Right atrium auricular region (tissue), 2 donors: Measurements from ENCODE around the gene DENND6A. TPM values are rescaled to one million over a fixed set of nuclear protein-coding genes. Genes with fewer than 3 reads are reported as not detected.
"Not testable (repeated sequence)": the region's sequence is repeated elsewhere in the genome, so short reads cannot be mapped to it uniquely, and the experiment has no call there.

Source experiments
- DNase-seq: peaks from one replicate; pipeline ENCODE4 v3.0.0-alpha.2; 2019; ENCODE audit warnings: low spot score
- H3K27ac ChIP-seq, 2 donors: fragments of 200-600 bp; sonication (generic); 1 replicate in 1 of 2; 2 replicates in 1 of 2; pipeline ENCODE4 v1.5.1; 2016 to 2019
- H3K27me3 ChIP-seq, 2 donors: fragments of 200-600 bp; sonication (generic); one replicate each; pipeline versions ENCODE4 v1.5.1 to v1.6.0; 2017 to 2019
- H3K36me3 ChIP-seq: fragments of 200-600 bp; sonication (generic); one replicate; pipeline ENCODE4 v1.5.1; 2016
- H3K4me1 ChIP-seq, 2 donors: fragments of 200-600 bp; sonication (generic); one replicate each; pipeline versions ENCODE4 v1.5.1 to v1.6.0; 2017 to 2019
- H3K4me3 ChIP-seq, 2 donors: fragments of 200-600 bp; sonication (generic); 1 replicate in 1 of 2; 2 replicates in 1 of 2; pipeline ENCODE4 v1.5.1; 2017 to 2019; ENCODE audit warnings: mild to moderate bottlenecking in 1 of 2, moderate library complexity in 1 of 2
- H3K9me3 ChIP-seq, 2 donors: fragments of 200-600 bp; sonication (generic); one replicate each; pipeline ENCODE4 v1.5.1; 2019
- total RNA-seq, 2 donors: library from RNA; depleted of rRNA; stranded (reverse); fragments of >200 nt; gene quantifications; one replicate each; pipeline ENCODE4 v1.1.0, GENCODE V29; 2016
- TF ChIP-seq, protein P1 (sequence below), 2 donors: fragments of 200-600 bp; sonication (generic); IDR thresholded peaks; one replicate each; pipeline ENCODE4 v1.5.1; 2019; ENCODE audit warnings: antibody characterized with exemption in 2 of 2

Gene DENND6A
- total RNA-seq, 2 donors from 2014 or later: 12.7 to 13.3 TPM

DNA sequence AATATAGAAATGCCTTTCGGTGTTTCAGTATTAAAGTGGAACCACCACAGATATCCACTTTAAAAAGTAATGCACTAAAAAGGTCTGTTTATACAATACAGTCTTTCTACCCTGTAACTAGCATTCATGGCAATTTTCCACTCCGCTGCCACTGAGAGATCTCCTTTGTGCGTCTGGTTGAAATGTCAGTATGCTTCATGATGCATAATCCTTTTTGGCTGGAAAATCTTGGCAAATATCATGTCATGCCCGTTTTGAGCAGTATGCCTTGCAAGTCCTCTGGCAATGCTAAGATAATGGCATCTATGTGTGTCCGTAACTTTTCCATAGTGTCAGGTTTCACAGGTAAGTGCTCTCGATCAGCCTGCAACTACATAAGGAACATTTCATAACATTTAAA, 64.9 kb downstream of the DENND6A start:
- no peaks in the 10 kb centered on the region for H3K9me3 ChIP-seq
- no peak overlapping the region for H3K4me3 ChIP-seq
- peaks cover 55% of the 10 kb centered on the region for H3K36me3 ChIP-seq
- TF ChIP-seq, protein P1, sequence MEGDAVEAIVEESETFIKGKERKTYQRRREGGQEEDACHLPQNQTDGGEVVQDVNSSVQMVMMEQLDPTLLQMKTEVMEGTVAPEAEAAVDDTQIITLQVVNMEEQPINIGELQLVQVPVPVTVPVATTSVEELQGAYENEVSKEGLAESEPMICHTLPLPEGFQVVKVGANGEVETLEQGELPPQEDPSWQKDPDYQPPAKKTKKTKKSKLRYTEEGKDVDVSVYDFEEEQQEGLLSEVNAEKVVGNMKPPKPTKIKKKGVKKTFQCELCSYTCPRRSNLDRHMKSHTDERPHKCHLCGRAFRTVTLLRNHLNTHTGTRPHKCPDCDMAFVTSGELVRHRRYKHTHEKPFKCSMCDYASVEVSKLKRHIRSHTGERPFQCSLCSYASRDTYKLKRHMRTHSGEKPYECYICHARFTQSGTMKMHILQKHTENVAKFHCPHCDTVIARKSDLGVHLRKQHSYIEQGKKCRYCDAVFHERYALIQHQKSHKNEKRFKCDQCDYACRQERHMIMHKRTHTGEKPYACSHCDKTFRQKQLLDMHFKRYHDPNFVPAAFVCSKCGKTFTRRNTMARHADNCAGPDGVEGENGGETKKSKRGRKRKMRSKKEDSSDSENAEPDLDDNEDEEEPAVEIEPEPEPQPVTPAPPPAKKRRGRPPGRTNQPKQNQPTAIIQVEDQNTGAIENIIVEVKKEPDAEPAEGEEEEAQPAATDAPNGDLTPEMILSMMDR (IDR thresholded peaks at IDR 0.05): no peak
- H3K4me1 ChIP-seq: no peaks in the 10 kb centered on the region
- no peak for DNase-seq
- H3K27ac ChIP-seq: no peak overlapping the region
- no peaks in the 10 kb centered on the region for H3K27me3 ChIP-seq

DNA sequence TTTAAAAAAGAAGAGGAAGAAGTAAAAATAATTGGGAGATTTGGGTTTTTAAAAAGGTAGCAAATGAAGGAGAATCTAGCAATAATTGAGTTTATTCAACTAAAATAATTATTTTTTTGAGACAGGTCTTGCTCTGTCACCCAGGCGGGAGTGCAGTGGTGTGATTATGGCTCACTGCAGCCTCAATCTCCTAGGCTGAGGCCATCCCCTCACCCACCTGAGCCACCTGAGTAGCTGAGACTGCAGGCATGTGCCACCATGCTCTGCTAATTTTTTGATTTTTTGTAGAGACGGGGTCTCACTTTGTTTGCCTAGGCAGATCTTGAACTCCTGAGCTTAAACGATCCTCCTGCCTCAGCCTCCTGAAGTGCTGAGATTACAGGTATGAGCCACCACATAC, 68.1 kb downstream of the DENND6A start:
- Histone ChIP-seq H3K4me3 (no peak overlapping the region), H3K36me3 (peaks cover 34% of the 10 kb centered on the region), H3K27ac (no peak overlapping the region), H3K27me3 (no peaks in the 10 kb centered on the region), H3K9me3 (no peaks in the 10 kb centered on the region), H3K4me1 (no peaks in the 10 kb centered on the region)
- no peak for DNase-seq
- TF ChIP-seq, protein P1 (IDR thresholded peaks at IDR 0.05): no peak

DNA sequence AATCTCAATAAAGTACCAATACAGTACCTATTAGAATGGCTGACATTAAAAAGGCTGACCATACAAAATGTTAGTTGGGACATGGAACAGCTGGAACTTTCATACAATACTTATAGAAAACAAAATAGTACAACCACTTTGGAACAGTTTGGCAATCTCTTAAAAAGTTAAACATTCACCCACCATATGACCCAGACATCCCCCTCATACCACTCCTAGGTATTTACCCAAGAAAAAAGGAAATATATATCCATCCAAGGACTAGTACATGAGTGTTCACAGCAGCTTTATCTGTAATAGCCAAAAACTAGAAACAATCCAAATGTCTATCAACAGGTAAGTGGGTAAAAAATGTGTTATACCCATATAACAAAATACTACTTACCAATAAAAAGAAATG, 70.5 kb downstream of the DENND6A start:
- Histone ChIP-seq H3K4me3 (no peak overlapping the region), H3K4me1 (no peaks in the 10 kb centered on the region), H3K27ac (no peak overlapping the region), H3K9me3 (no peaks in the 10 kb centered on the region), H3K27me3 (no peaks in the 10 kb centered on the region), H3K36me3 (peaks cover 23% of the 10 kb centered on the region)
- TF ChIP-seq, protein P1 (IDR thresholded peaks at IDR 0.05): no peak
- DNase-seq: no peak

DNA sequence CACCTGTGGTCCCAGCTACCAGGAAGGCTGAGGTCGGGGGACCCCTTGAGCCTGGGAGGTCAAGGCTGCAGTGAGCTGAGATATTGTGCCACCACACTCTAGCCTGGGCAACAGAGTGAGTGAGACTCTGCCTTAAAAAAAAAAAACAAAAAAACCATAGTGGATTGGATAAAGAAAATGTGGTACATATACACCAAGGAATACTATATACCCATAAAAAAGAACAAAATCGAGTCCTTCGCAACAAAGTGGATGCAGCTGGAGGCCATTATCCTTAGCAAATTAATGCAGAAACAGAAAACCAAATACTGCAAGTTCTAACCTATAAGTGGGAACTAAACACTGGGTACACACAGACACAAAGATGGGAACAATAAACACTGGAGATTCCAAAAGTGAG, 75.1 kb downstream of the DENND6A start:
- no peak for DNase-seq
- H3K4me3 ChIP-seq: no peak overlapping the region
- H3K4me1 ChIP-seq: no peaks in the 10 kb centered on the region
- no peaks in the 10 kb centered on the region for H3K36me3 ChIP-seq
- H3K27me3 ChIP-seq: no peaks in the 10 kb centered on the region
- H3K9me3 ChIP-seq: no peaks in the 10 kb centered on the region
- TF ChIP-seq, protein P1 (IDR thresholded peaks at IDR 0.05): no peak
- no peak overlapping the region for H3K27ac ChIP-seq

DNA sequence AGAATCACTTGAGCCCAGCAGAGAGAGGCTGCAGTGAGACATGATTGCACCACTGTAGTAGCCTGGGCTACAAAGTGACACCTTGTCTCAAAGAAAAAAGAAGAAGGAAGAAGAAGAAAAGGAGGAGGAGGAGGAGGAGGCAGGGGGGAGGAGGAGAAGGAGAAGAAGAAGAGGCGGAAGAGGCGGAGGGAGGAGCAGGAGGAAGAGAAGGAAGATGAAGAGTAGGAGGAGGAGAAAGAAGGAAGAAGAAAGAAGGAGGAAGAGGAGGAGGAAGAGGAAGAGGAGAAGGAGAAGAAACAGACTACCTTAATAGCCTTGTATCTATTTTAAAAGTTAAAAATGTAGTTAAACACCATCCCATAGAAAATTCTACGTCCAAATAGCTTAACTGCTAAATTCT, 76.6 kb downstream of the DENND6A start:
- Histone ChIP-seq H3K4me3 (no peak overlapping the region), H3K36me3 (no peaks in the 10 kb centered on the region), H3K4me1 (no peaks in the 10 kb centered on the region), H3K27me3 (no peaks in the 10 kb centered on the region), H3K27ac (no peak overlapping the region), H3K9me3 (no peaks in the 10 kb centered on the region)
- TF ChIP-seq, protein P1 (IDR thresholded peaks at IDR 0.05): no peak
- no peak for DNase-seq

DNA sequence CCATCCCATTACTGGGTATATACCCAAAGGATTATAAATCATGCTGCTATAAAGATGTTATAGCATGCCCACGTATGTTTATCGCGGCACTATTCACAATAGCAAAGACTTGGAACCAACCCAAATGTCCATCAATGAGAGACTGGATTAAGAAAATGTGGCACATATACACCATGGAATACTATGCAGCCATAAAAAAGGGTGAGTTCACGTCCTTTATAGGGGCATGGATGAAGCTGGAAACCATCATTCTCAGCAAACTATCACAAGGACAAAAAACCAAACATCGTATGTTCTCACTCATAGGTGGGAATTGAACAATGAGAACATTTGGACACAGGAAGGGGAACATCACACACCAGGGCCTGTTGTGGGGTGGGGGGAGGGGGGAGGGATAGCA, 81.0 kb downstream of the DENND6A start:
- not testable (repeated sequence) for H3K36me3 ChIP-seq, DNase-seq, H3K4me3 ChIP-seq, H3K4me1 ChIP-seq, H3K9me3 ChIP-seq, H3K27ac ChIP-seq, H3K27me3 ChIP-seq
